KMS-11 (cell line): ENCODE measurements around the gene PLXND1.

Source experiments
- H2AFZ ChIP-seq: fragments of 200-600 bp; sonication (generic); 2 replicates; pipeline ENCODE4 v1.6.1; 2016; ENCODE audit warnings: antibody characterized with exemption, mixed run types, low read depth
- H3K27ac ChIP-seq: fragments of 200-600 bp; sonication (generic); 2 replicates; pipeline ENCODE4 v1.6.1; 2016; ENCODE audit warnings: mild to moderate bottlenecking, mixed run types
- H3K27me3 ChIP-seq: fragments of 200-600 bp; sonication (generic); 2 replicates; pipeline ENCODE4 v1.6.1; 2017; ENCODE audit warnings: mild to moderate bottlenecking, low read depth, mixed run types, moderate library complexity; ENCODE audit not compliant: insufficient read depth
- H3K36me3 ChIP-seq: fragments of 200-600 bp; sonication (generic); 2 replicates; pipeline ENCODE4 v1.6.1; 2017; ENCODE audit warnings: mild to moderate bottlenecking, mixed run types; ENCODE audit not compliant: insufficient read depth
- H3K4me1 ChIP-seq: fragments of 200-600 bp; sonication (generic); 2 replicates; pipeline ENCODE4 v1.6.1; 2016; ENCODE audit warnings: mild to moderate bottlenecking, low read depth, mixed run types; ENCODE audit not compliant: poor library complexity, severe bottlenecking
- H3K4me2 ChIP-seq: fragments of 200-600 bp; sonication (generic); 2 replicates; pipeline ENCODE4 v1.7.0; 2016; ENCODE audit warnings: mild to moderate bottlenecking, mixed run types
- H3K4me3 ChIP-seq: fragments of 200-600 bp; sonication (generic); IDR thresholded peaks from 2 replicates; pipeline ENCODE4 v1.6.1; 2017; ENCODE audit warnings: low read depth, low read length, mixed read lengths; ENCODE audit not compliant: insufficient read depth
- H3K79me2 ChIP-seq: fragments of 200-600 bp; sonication (generic); 2 replicates; pipeline ENCODE4 v1.6.1; 2016; ENCODE audit warnings: low read depth, mixed run types; ENCODE audit not compliant: insufficient read depth
- H3K9ac ChIP-seq: fragments of 200-600 bp; sonication (generic); 2 replicates; pipeline ENCODE4 v1.6.1; 2016; ENCODE audit warnings: mild to moderate bottlenecking, mixed run types
- H4K20me1 ChIP-seq: fragments of 200-600 bp; sonication (generic); 2 replicates; pipeline ENCODE4 v1.6.1; 2016; ENCODE audit warnings: mild to moderate bottlenecking, mixed run types; ENCODE audit not compliant: insufficient read depth
- CTCF ChIP-seq: fragments of 200-600 bp; sonication (generic); conservative IDR thresholded peaks from 2 replicates; pipeline ENCODE4 v1.6.1; 2017; ENCODE audit warnings: low read depth, mild to moderate bottlenecking, antibody characterized with exemption, low read length, moderate library complexity, mixed read lengths

The PLXND1 gene

GRCh38 chr3:129554356-129555152, 51.9 kb downstream of the PLXND1 start:
- Histone ChIP-seq H3K79me2 (no peaks in the 10 kb centered on the region), H3K27ac (no peak overlapping the region), H3K9ac (no peak overlapping the region), H4K20me1 (no peaks in the 10 kb centered on the region), H3K36me3 (no peaks in the 10 kb centered on the region), H3K4me2 (no peak overlapping the region), H2AFZ (no peak overlapping the region), H3K27me3 (no peaks in the 10 kb centered on the region), H3K4me1 (peaks cover 6% of the 10 kb centered on the region), H3K4me3 (no peak overlapping the region)
- TF ChIP-seq CTCF, result no peak

- Histone ChIP-seq H3K4me2 (no peak overlapping the region), H3K79me2 (no peaks in the 10 kb centered on the region), H2AFZ (no peak overlapping the region), H3K4me3 (no peak overlapping the region), H3K27ac (no peak overlapping the region), H3K4me1 (peaks cover under 1% of the 10 kb centered on the region), H4K20me1 (no peaks in the 10 kb centered on the region), H3K27me3 (no peaks in the 10 kb centered on the region), H3K36me3 (no peaks in the 10 kb centered on the region), H3K9ac (no peak overlapping the region)
- no peak for TF ChIP-seq CTCF
Observed at GRCh38 chr3:129553719-129554118, 52.8 kb downstream of the PLXND1 start.

GRCh38 chr3:129553171-129553570, 53.3 kb downstream of the PLXND1 start:
- Histone ChIP-seq H3K4me3 (no peak overlapping the region), H2AFZ (no peak overlapping the region), H3K79me2 (no peaks in the 10 kb centered on the region), H3K4me2 (no peak overlapping the region), H3K36me3 (no peaks in the 10 kb centered on the region), H3K9ac (no peak overlapping the region), H3K27me3 (no peaks in the 10 kb centered on the region), H4K20me1 (no peaks in the 10 kb centered on the region), H3K27ac (no peak overlapping the region), H3K4me1 (no peaks in the 10 kb centered on the region)
- no peak for TF ChIP-seq CTCF

- Histone ChIP-seq H3K27ac (no peak overlapping the region), H4K20me1 (no peaks in the 10 kb centered on the region), H3K4me2 (no peak overlapping the region), H3K36me3 (no peaks in the 10 kb centered on the region), H3K9ac (no peak overlapping the region), H3K79me2 (no peaks in the 10 kb centered on the region), H3K4me3 (no peak overlapping the region), H3K4me1 (no peaks in the 10 kb centered on the region), H3K27me3 (no peaks in the 10 kb centered on the region), H2AFZ (no peak overlapping the region)
- TF ChIP-seq CTCF, result no peak
Observed at GRCh38 chr3:129552287-129553050, 54.0 kb downstream of the PLXND1 start.
